ENCODE measurements around the gene TESMIN.
A peak's percentile ranks its signal among the peaks of the same experiment; 100 is the strongest.

TESMIN gene

DNA sequence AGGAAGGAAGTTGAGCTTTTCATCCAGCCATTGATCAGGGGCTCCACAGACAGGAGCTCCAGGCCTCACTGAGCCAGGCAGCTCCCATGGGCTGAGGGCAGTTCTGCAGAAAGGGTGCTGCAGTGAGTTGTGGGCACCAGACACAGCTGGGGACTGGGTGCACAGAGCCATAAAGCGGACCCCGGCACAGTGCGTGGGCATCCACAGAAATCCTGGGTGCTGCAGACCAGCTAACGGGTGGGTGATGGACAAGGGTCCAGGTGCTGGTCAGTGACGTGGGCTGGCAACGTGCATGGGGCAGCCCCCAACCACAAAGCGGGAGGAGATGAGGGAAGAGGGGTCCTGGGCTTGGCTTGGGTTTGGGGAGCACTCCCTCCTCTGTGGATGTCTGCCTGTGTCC, 86.4 kb downstream of the TESMIN start:
- DNase-seq (ENCODE audit: low read depth, low spot score), result no peak
- H3K27ac ChIP-seq, result no peak overlapping the region

DNA sequence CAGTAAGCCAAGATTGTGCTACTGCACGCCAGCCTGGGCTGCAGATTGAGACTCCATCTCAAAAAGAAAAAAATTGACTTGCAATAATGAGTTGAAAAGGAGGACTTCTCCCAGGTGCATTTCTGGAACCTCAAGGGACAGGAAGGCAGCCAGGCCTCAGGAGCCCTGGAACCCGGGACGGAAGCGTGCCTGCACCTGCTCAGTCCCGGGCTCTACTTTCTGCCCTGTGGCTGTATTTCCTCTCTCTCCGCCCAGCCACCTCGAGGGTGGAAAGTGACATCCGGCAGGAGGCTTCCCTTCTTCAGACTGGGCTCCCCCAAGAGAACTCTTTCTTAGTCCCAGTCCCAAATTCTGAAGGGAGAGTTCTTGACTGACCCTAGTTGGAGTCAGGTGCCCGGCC, 87.2 kb downstream of the TESMIN start:
- H3K27ac ChIP-seq, result no peak overlapping the region
- no peak for DNase-seq (ENCODE audit: low read depth, low spot score)

- no peak overlapping the region for H3K27ac ChIP-seq
- no peak for DNase-seq (ENCODE audit: low read depth, low spot score)
Measured at GRCh38 chr11:68663482-68664010, 87.8 kb downstream of the TESMIN start.

DNA sequence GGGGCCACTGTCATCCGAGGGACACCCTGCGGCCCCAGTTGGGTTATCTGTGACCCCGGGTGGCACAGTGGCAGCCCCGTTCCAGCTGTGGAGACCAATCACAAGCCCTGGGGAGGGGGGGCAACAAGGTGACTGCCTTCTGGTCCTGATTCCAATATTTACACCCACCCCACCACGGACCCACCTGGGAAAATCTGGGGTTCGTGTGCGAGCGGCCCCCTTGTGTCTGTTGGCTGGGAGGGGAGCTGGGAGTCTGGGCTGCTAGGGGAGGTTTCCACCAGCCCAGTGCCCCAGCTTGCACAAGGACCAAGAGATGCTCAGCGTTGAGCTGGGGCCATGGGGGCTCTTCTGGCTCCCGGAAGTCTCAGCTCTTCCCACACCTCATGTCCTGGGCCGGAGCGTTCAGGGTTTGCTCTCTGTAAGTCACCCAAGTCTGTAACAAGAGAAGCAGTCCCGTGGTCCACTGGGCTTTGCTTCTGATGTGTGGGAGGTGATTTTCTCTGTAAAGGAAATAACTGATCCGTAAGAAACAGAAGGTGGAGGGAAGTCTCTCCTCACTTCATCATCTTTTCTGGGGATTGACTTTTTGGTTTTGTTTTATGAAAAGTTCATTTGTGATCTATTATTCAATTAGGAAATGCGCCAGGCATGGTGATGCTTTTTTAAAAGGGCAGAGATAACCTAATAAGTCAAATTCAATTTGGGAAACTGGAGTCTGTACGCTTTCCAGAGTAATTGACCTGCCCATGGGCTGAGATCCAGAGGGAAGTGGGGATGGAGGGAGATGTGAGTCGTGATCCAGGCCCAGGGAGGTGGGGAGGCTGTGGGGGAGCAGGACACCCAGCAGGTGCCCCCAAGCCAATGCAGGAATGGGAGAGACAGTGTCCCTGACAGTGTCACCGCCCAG, 89.4 kb downstream of the TESMIN start:
- no peak overlapping the region for H3K27ac ChIP-seq
- no peak for DNase-seq (ENCODE audit: low read depth, low spot score)

GRCh38 chr11:68661014-68661413, 90.3 kb downstream of the TESMIN start:
- H3K27ac ChIP-seq, result no peak overlapping the region
- DNase-seq (ENCODE audit: low read depth, low spot score), result no peak

GRCh38 chr11:68660066-68660810, 91.1 kb downstream of the TESMIN start:
- DNase-seq (ENCODE audit: low read depth, low spot score), result no peak
- H3K27ac ChIP-seq, result no peak overlapping the region

DNA sequence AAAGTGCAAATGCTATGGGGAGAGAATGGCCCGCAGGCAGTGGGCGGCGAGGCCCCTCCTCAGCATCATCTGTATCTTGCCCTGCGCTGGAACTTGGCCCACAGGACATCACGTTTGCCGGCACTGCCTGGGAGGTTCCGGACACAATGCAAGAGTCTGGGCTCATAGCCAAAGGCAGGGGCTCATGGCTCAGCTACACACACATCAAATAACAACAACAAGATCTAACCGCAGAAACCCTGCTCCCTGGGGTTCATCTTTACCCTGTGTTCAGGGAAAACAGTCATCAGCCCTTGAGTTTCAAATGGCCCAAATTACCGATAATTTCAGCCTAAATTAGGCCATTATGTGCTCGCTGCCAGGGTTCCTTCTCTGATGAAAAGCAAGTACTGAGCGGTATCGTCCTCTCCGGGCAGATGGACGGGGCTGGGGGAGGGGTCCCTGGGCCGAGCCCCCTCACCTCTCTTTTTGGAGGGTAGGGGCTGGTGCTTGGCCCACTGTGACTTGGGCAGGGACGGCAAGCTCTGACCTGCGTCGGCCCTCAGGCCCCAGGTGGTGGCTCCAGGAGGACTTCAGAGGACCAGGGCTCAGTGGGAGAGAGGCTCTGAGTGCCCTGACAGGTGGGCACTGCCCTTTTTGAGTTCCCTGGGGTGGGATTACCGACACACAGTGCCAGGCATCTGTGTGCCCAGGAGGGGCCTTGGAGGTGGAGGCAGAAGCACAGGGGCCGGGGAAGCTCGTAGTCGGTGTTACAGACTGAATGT, 92.0 kb downstream of the TESMIN start:
- H3K27ac ChIP-seq, result no peak overlapping the region
- peak; percentile 39 for DNase-seq (ENCODE audit: low read depth, low spot score)

- no peak for DNase-seq (ENCODE audit: low read depth, low spot score)
- H3K27ac ChIP-seq, result no peak overlapping the region
Measured at GRCh38 chr11:68658661-68659060, 92.7 kb downstream of the TESMIN start.

DNA sequence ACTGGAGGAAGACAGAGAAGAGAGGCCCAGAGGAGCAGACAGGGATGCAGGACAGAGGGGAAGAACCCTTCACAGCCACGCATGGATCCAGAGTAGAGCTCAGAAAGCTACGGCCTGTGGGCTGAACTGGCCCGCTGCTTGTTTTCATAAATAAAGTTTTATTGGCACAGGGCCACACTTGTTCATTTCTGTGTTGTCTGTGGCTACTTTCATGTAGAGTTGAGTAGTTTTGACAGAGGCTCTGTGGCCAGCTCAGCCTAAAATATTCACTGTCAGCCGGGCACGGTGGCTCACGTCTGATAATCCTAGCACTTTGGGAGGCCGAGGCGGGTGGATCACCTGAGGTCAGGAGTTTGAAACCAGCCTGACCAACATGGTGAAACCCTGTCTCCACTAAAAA, 93.2 kb downstream of the TESMIN start:
- H3K27ac ChIP-seq, result no peak overlapping the region
- DNase-seq (ENCODE audit: low read depth, low spot score), result no peak
